ENCODE data around the gene RPL4. TPM values are rescaled to one million over a fixed set of nuclear protein-coding genes. Genes with fewer than 3 reads are reported as not detected.

RPL4 gene
- total and polyA plus RNA-seq, 9 of the 15 experiments (the other 6 are each of a cell fraction or from before 2014, with no cell fraction given), result 2,055 to 7,760 (median 5,069) TPM

DNA sequence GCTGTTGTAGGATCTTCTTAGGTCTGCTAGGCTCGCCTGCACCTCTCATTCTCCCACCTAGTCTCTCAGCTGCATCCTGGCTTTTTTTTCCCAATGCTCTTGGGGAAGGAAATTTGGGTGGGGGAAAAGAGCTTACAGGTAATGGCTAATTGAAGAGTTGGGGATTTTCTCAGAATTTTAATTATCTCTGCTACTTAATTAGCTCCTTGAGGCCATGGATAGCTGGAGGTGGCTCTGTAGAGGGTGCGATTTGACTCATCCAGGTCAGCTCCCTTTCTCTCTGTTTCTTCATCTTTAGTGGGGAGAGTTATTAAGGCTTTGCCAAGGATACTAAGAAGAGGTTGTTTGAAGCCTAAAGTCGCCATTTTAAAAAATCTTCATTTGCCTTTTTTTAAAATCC is 29.7 kb downstream of the RPL4 start:
- 81% methylated on average over 3 of the region's 3 CpGs for WGBS (ENCODE audit: insufficient coverage, low coverage, missing lambda C conversion rate)
- Histone ChIP-seq H3K27ac (ENCODE audit: extremely low read depth, low read depth, low read length) (no peak overlapping the region), H3K4me2 (ENCODE audit: insufficient read depth, low read length) (no peak overlapping the region), H3K9ac (ENCODE audit: insufficient read depth in 1 of 2, low read depth in 2 of 2, low read length in 2 of 2) (no peak overlapping the region), H4K20me1 (replicated peaks; ENCODE audit: control insufficient read depth, insufficient read depth, low read length) (no peaks in the 10 kb centered on the region; the same call in 1 of the 2 replicates), H3K36me3 (ENCODE audit: control insufficient read depth, insufficient read depth, low read length) (peaks cover 14% of the 10 kb centered on the region; the same call in 2 of the 3 replicates), H3K9me3 (replicated peaks; ENCODE audit: control insufficient read depth, insufficient read depth, low read depth, low read length) (no peaks in the 10 kb centered on the region), H3K79me2 (ENCODE audit: control insufficient read depth, insufficient read depth, low read length) (no peaks in the 10 kb centered on the region), H3K27me3 (ENCODE audit: control insufficient read depth in 2 of 2, insufficient read depth in 2 of 2, low read length in 2 of 2) (no peaks in the 10 kb centered on the region), H2AFZ (ENCODE audit: low read depth, low read length) (no peak overlapping the region), H3K9me1 (ENCODE audit: control insufficient read depth, insufficient read depth, low read length) (no peaks in the 10 kb centered on the region), H3K4me1 (replicated peaks in 1 of 2; ENCODE audit: control insufficient read depth in 2 of 2, insufficient read depth in 2 of 2, low read length in 2 of 2) (no peaks in the 10 kb centered on the region), H3K4me3 (no peak overlapping the region)
- TF ChIP-seq SMAD1 (IDR thresholded peaks at IDR 0.05; ENCODE audit: low read depth, low read length, partially characterized antibody), result no peak
- in situ Hi-C loops (cut with MboI) (no loop called here), intact Hi-C loops (cut with micrococcal nuclease) (no loop called here)
- ATAC-seq (no peak), DNase-seq (ENCODE audit: extremely low read depth in 1 of 4, low spot score in 3 of 4) (no peak), FAIRE-seq (peak; percentile 19)
- ChIA-PET POLR2A (interaction anchor here (0.6 to 3.5 kb wide), 6 partner anchors 14 to 1906 kb away, joined by 3 to 14 read pairs (median 4); no protein-coding TSS in a partner anchor), CTCF (ENCODE audit: low intra/inter-chr PET ratio) (no interaction called here)
- BruUV-seq (replicated peaks), result no TSS peak

DNA sequence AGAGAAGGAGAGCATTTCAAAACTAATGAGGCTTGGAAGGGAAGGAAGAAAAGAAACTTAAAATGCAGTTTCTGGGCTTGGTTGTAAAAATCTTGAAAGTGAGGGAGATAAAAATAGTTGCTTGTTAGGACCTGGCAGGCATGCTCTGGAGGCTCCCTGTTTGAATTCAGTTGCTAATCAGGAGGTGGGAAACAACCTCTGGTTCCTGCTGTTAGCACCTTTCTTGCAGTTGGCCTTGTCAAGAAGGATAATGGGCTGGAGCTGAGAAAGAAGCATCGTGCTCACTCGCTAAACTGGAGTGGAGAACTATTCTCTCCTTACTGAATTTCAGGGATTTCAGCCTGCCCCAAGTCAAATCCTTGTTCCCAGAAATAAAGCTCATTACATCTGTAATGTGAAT is 30.5 kb downstream of the RPL4 start:
- ChIA-PET POLR2A (interaction anchor here (0.6 to 3.5 kb wide), 5 partner anchors 18 to 108 kb away, joined by 3 to 14 read pairs (median 3); partner anchors contain the start of gene SNAPC5), CTCF (ENCODE audit: low intra/inter-chr PET ratio) (no interaction called here)
- Histone ChIP-seq H3K36me3 (ENCODE audit: control insufficient read depth, insufficient read depth, low read length) (peaks cover 14% of the 10 kb centered on the region; the same call in 2 of the 3 replicates), H3K4me3 (no peak overlapping the region), H3K79me2 (ENCODE audit: control insufficient read depth, insufficient read depth, low read length) (no peaks in the 10 kb centered on the region), H3K9me3 (replicated peaks; ENCODE audit: control insufficient read depth, insufficient read depth, low read depth, low read length) (no peaks in the 10 kb centered on the region), H3K27me3 (ENCODE audit: control insufficient read depth in 2 of 2, insufficient read depth in 2 of 2, low read length in 2 of 2) (no peaks in the 10 kb centered on the region), H3K4me1 (replicated peaks in 1 of 2; ENCODE audit: control insufficient read depth in 2 of 2, insufficient read depth in 2 of 2, low read length in 2 of 2) (no peaks in the 10 kb centered on the region), H3K4me2 (ENCODE audit: insufficient read depth, low read length) (no peak overlapping the region), H3K27ac (ENCODE audit: extremely low read depth, low read depth, low read length) (no peak overlapping the region), H4K20me1 (replicated peaks; ENCODE audit: control insufficient read depth, insufficient read depth, low read length) (no peaks in the 10 kb centered on the region; the same call in 1 of the 2 replicates), H2AFZ (ENCODE audit: low read depth, low read length) (no peak overlapping the region), H3K9me1 (ENCODE audit: control insufficient read depth, insufficient read depth, low read length) (no peaks in the 10 kb centered on the region), H3K9ac (ENCODE audit: insufficient read depth in 1 of 2, low read depth in 2 of 2, low read length in 2 of 2) (no peak overlapping the region)
- in situ Hi-C loops (cut with MboI) (no loop called here), intact Hi-C loops (cut with micrococcal nuclease) (no loop called here)
- WGBS (ENCODE audit: insufficient coverage, low coverage, missing lambda C conversion rate), result 92% methylated on average over 2 of the region's 2 CpGs
- no TSS peak for BruUV-seq (replicated peaks)
- FAIRE-seq (no peak), ATAC-seq (no peak), DNase-seq (ENCODE audit: extremely low read depth in 1 of 4, low spot score in 3 of 4) (no peak)
- TF ChIP-seq POLR2B (IDR thresholded peaks at IDR 0.05; ENCODE audit: low read depth, partially characterized antibody), result no peak
- TF ChIP-seq ZNF609 (CRISPR knock-in tag; IDR thresholded peaks at IDR 0.05; ENCODE audit: borderline replicate concordance), result no peak
- TF ChIP-seq ZNF778 (CRISPR knock-in tag; IDR thresholded peaks at IDR 0.05), result no peak
- TF ChIP-seq DNMT1 (IDR thresholded peaks at IDR 0.05), result no peak
- no peak for TF ChIP-seq SAFB (IDR thresholded peaks at IDR 0.05; ENCODE audit: borderline replicate concordance, low read depth, low read length)
- no peak for TF ChIP-seq ZNF589 (CRISPR knock-in tag; IDR thresholded peaks at IDR 0.05; ENCODE audit: low read depth)
- TF ChIP-seq, protein P1, sequence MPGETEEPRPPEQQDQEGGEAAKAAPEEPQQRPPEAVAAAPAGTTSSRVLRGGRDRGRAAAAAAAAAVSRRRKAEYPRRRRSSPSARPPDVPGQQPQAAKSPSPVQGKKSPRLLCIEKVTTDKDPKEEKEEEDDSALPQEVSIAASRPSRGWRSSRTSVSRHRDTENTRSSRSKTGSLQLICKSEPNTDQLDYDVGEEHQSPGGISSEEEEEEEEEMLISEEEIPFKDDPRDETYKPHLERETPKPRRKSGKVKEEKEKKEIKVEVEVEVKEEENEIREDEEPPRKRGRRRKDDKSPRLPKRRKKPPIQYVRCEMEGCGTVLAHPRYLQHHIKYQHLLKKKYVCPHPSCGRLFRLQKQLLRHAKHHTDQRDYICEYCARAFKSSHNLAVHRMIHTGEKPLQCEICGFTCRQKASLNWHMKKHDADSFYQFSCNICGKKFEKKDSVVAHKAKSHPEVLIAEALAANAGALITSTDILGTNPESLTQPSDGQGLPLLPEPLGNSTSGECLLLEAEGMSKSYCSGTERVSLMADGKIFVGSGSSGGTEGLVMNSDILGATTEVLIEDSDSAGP (CRISPR knock-in tag; IDR thresholded peaks at IDR 0.05), result no peak
- TF ChIP-seq HIVEP1 (CRISPR knock-in tag; IDR thresholded peaks at IDR 0.05), result no peak
- no peak for TF ChIP-seq ZNF263 (CRISPR knock-in tag; IDR thresholded peaks at IDR 0.05; ENCODE audit: borderline replicate concordance)
